DMS79 (cell line): ENCODE results near the gene MCC.
"Not testable (repeated sequence)": the region's sequence is repeated elsewhere in the genome, so short reads cannot be mapped to it uniquely, and the experiment has no call there.

Experiments
- DNase-seq: peaks from one replicate; lab custom pipeline; 2025; lab: John Stamatoyannopoulos, UW

Gene MCC

GRCh38 chr5:113490317-113490716, 2.1 kb upstream of the MCC start:
- DNase-seq, result no peak

GRCh38 chr5:113489299-113489698, 1.0 kb upstream of the MCC start:
- DNase-seq, result no peak

GRCh38 chr5:113488645-113489184, 462 bp upstream of the MCC start:
- DNase-seq, result no peak

- no peak for DNase-seq
Observed at GRCh38 chr5:113487416-113487780, 855 bp downstream of the MCC start.

- DNase-seq, result no peak
Observed at GRCh38 chr5:113480243-113480642, 8.0 kb downstream of the MCC start.

GRCh38 chr5:113478691-113479090, 9.6 kb downstream of the MCC start:
- no peak for DNase-seq

- DNase-seq, result no peak
Observed at GRCh38 chr5:113474100-113474728, 14.0 kb downstream of the MCC start.

GRCh38 chr5:113463032-113463431, 25.2 kb downstream of the MCC start:
- peak; percentile 3 for DNase-seq

- not testable (repeated sequence) for DNase-seq
Observed at GRCh38 chr5:113457106-113457505, 31.1 kb downstream of the MCC start.

- no peak for DNase-seq
Observed at GRCh38 chr5:113452941-113453340, 35.3 kb downstream of the MCC start.

GRCh38 chr5:113451797-113452196, 36.5 kb downstream of the MCC start:
- no peak for DNase-seq

- DNase-seq, result no peak
Observed at GRCh38 chr5:113450929-113451328, 37.3 kb downstream of the MCC start.

- DNase-seq, result no peak
Observed at GRCh38 chr5:113450462-113450861, 37.8 kb downstream of the MCC start.

- no peak for DNase-seq
Observed at GRCh38 chr5:113448252-113448651, 40.0 kb downstream of the MCC start.

GRCh38 chr5:113447498-113448050, 40.7 kb downstream of the MCC start:
- no peak for DNase-seq

- DNase-seq, result no peak
Observed at GRCh38 chr5:113446358-113446927, 41.8 kb downstream of the MCC start.

GRCh38 chr5:113437111-113437510, 51.1 kb downstream of the MCC start:
- no peak for DNase-seq

- no peak for DNase-seq
Observed at GRCh38 chr5:113435575-113435974, 52.7 kb downstream of the MCC start.

GRCh38 chr5:113434889-113435288, 53.4 kb downstream of the MCC start, which contains the start of gene TSSK1B:
Gene TSSK1B, minus strand, starts transcription at chr5:113434989. Its CDS starts 150 bp downstream, at chr5:113434839.
- DNase-seq, result no peak

- no peak for DNase-seq
Observed at GRCh38 chr5:113433862-113434612, 54.2 kb downstream of the MCC start.

GRCh38 chr5:113433071-113433470, 55.2 kb downstream of the MCC start:
- DNase-seq, result no peak

- DNase-seq, result no peak
Observed at GRCh38 chr5:113427871-113428574, 60.2 kb downstream of the MCC start.
